H1 (cell line): ENCODE data around the gene TMEM129. TPM values are rescaled to one million over a fixed set of nuclear protein-coding genes. Genes with fewer than 3 reads are reported as not detected.

Experiments
- CTCF ChIA-PET: fragments of 300-600 bp; sonication (Branson Sonifier 250); formaldehyde crosslinking; loops from one replicate; lab custom pipeline; 2021; ENCODE audit not compliant: partially characterized antibody; lab: Charles Lee
- POLR2A ChIA-PET: fragments of 300-600 bp; sonication (Branson Sonifier 250); formaldehyde crosslinking; loops from one replicate; lab custom pipeline; 2021; ENCODE audit warnings: inconsistent platforms; ENCODE audit not compliant: partially characterized antibody; lab: Charles Lee
- DNase-seq, 2 experiments: peaks; one replicate each; pipeline versions ENCODE4 v3.0.0 to v3.0.0-alpha.2; 2010 to 2022; ENCODE audit warnings: low spot score in 2 of 2, low read depth in 1 of 2, mixed read lengths in 1 of 2
- FAIRE-seq: peaks from 2 replicates; lab custom pipeline; 2011; peaks lifted over from hg19 to GRCh38; lab: Jason Lieb, UNC
- H2AFZ ChIP-seq: 2 replicates; pipeline ENCODE4 v1.8.1; 2012; ENCODE audit warnings: low read length, inconsistent platforms
- H2AK5ac ChIP-seq: 2 replicates; pipeline ENCODE4 v1.6.1; 2013; ENCODE audit warnings: low read depth, low read length
- H2BK120ac ChIP-seq: replicated peaks from 2 replicates; pipeline ENCODE3; 2013; ENCODE audit warnings: low read depth, low read length, inconsistent platforms
- H2BK12ac ChIP-seq: 2 replicates; pipeline ENCODE4 v1.6.1; 2013; ENCODE audit warnings: low read depth, low read length
- H2BK15ac ChIP-seq: 2 replicates; pipeline ENCODE4 v1.6.1; 2013; ENCODE audit warnings: low read length
- H2BK20ac ChIP-seq: 2 replicates; pipeline ENCODE4 v1.6.1; 2013; ENCODE audit warnings: low read length
- H2BK5ac ChIP-seq: 2 replicates; pipeline ENCODE4 v1.6.1; 2013; ENCODE audit warnings: low read depth, low read length
- H3K14ac ChIP-seq: 2 replicates; pipeline ENCODE4 v1.6.1; 2013; ENCODE audit warnings: inconsistent platforms; ENCODE audit not compliant: insufficient read length
- H3K18ac ChIP-seq: 2 replicates; pipeline ENCODE4 v1.6.1; 2013; ENCODE audit warnings: low read length; ENCODE audit errors: extremely low read depth
- H3K23ac ChIP-seq: 2 replicates; pipeline ENCODE4 v1.6.1; 2013; ENCODE audit warnings: inconsistent platforms; ENCODE audit not compliant: insufficient read length
- H3K23me2 ChIP-seq: 2 replicates; pipeline ENCODE4 v1.6.1; 2013; ENCODE audit warnings: low read depth, low read length
- H3K27ac ChIP-seq: 2 replicates; pipeline ENCODE4 v1.6.1; 2011; ENCODE audit warnings: low read depth, low read length, inconsistent platforms
- H3K27me3 ChIP-seq, 4 experiments: replicated peaks in 1 of 4; 1 replicate in 1 of 4; 2 replicates in 3 of 4; pipeline versions ENCODE4 v1.6.1 to v1.8.1; 2011 to 2013; ENCODE audit warnings: low read length in 3 of 4, mild to moderate bottlenecking in 3 of 4, inconsistent platforms in 2 of 4, mixed read lengths in 2 of 4, moderate library complexity in 1 of 4; ENCODE audit not compliant: control insufficient read depth in 3 of 4, insufficient read depth in 3 of 4; ENCODE audit errors: extremely low read depth in 1 of 4
- H3K36me3 ChIP-seq, 4 experiments: 2 replicates each; pipeline versions ENCODE4 v1.6.1 to v1.8.1; 2011 to 2013; ENCODE audit warnings: mild to moderate bottlenecking in 4 of 4, low read length in 3 of 4, moderate library complexity in 2 of 4, control low read depth in 1 of 4, inconsistent platforms in 1 of 4; ENCODE audit not compliant: insufficient read depth in 4 of 4, control insufficient read depth in 2 of 4
- H3K4ac ChIP-seq: replicated peaks from 2 replicates; pipeline ENCODE3; 2013; ENCODE audit warnings: low read length, low read depth, mixed read lengths, inconsistent platforms; ENCODE audit not compliant: insufficient read length
- H3K4me1 ChIP-seq, 4 experiments: replicated peaks in 1 of 4; 1 replicate in 1 of 4; 2 replicates in 3 of 4; pipeline versions ENCODE4 v1.6.1 to v1.8.1; 2011 to 2013; ENCODE audit warnings: low read length in 3 of 4, inconsistent platforms in 2 of 4, mixed read lengths in 1 of 4; ENCODE audit not compliant: insufficient read depth in 4 of 4, control insufficient read depth in 3 of 4
- H3K4me2 ChIP-seq, 2 experiments: 2 replicates each; pipeline versions ENCODE4 v1.6.1 to v1.8.1; 2011 to 2013; ENCODE audit warnings: low read depth in 2 of 2, low read length in 2 of 2, control low read depth in 1 of 2, inconsistent platforms in 1 of 2, mild to moderate bottlenecking in 1 of 2; ENCODE audit not compliant: insufficient read depth in 1 of 2
- H3K4me3 ChIP-seq, 4 experiments: fragments of 200-600, 300-600 bp in 1 of 4; sonication (generic), shearing (Covaris generic), sonication (Bioruptor Twin) in 1 of 4; 2 replicates each; pipeline versions ENCODE4 v1.5.1 to v1.8.1; 2011 to 2016; ENCODE audit warnings: low read length in 4 of 4, low read depth in 3 of 4, control low read depth in 2 of 4, inconsistent platforms in 2 of 4, mild to moderate bottlenecking in 2 of 4, mixed read lengths in 1 of 4, moderate library complexity in 1 of 4; ENCODE audit not compliant: insufficient read depth in 2 of 4; ENCODE audit errors: extremely low read depth in 1 of 4
- H3K56ac ChIP-seq: replicated peaks from 2 replicates; pipeline ENCODE3; 2013; ENCODE audit warnings: low read depth, mild to moderate bottlenecking, mixed read lengths, low read length, inconsistent platforms; ENCODE audit not compliant: insufficient read length
- H3K79me1 ChIP-seq: 2 replicates; pipeline ENCODE4 v1.6.1; 2013; ENCODE audit warnings: low read depth, low read length, control low read depth
- H3K79me2 ChIP-seq, 2 experiments: 2 replicates each; pipeline versions ENCODE4 v1.6.1 to v1.8.1; 2012 to 2013; ENCODE audit warnings: low read length in 2 of 2, mild to moderate bottlenecking in 2 of 2, inconsistent platforms in 1 of 2; ENCODE audit not compliant: insufficient read depth in 2 of 2, control insufficient read depth in 1 of 2
- H3K9ac ChIP-seq, 4 experiments: replicated peaks in 1 of 4; 1 replicate in 1 of 4; 2 replicates in 3 of 4; pipeline versions ENCODE4 v1.6.1 to v1.8.1; 2011 to 2013; ENCODE audit warnings: low read depth in 3 of 4, low read length in 3 of 4, control low read depth in 2 of 4, mild to moderate bottlenecking in 2 of 4, moderate library complexity in 2 of 4, inconsistent platforms in 1 of 4; ENCODE audit errors: extremely low read depth in 1 of 4
- H3K9me3 ChIP-seq, 2 experiments: 2 replicates each; pipeline versions ENCODE4 v1.6.1 to v1.8.1; 2012 to 2013; ENCODE audit warnings: mild to moderate bottlenecking in 2 of 2, moderate library complexity in 2 of 2, control low read depth in 1 of 2, inconsistent platforms in 1 of 2, low read depth in 1 of 2, low read length in 1 of 2, mixed read lengths in 1 of 2; ENCODE audit not compliant: insufficient read depth in 2 of 2
- H4K20me1 ChIP-seq, 2 experiments: replicated peaks in 1 of 2; 2 replicates each; pipeline versions ENCODE3 to v1.8.1; 2011 to 2013; ENCODE audit warnings: inconsistent platforms in 2 of 2, low read length in 2 of 2, mild to moderate bottlenecking in 1 of 2; ENCODE audit not compliant: insufficient read depth in 2 of 2, control insufficient read depth in 1 of 2
- H4K5ac ChIP-seq: 2 replicates; pipeline ENCODE4 v1.6.1; 2013; ENCODE audit warnings: low read length, low read depth, mixed read lengths, inconsistent platforms; ENCODE audit not compliant: insufficient read length
- H4K8ac ChIP-seq: 2 replicates; pipeline ENCODE4 v1.8.0; 2013; ENCODE audit warnings: mild to moderate bottlenecking, moderate library complexity, low read length, inconsistent platforms; ENCODE audit not compliant: insufficient read depth; ENCODE audit errors: extremely low read depth
- H4K91ac ChIP-seq: replicated peaks from 2 replicates; pipeline ENCODE3; 2013; ENCODE audit warnings: low read length, mixed read lengths, inconsistent platforms; ENCODE audit not compliant: insufficient read length
- BACH1 ChIP-seq: IDR thresholded peaks from 2 replicates; pipeline ENCODE4 v1.6.1; 2012; ENCODE audit warnings: low read length, improper control_type of control experiment
- EGR1 ChIP-seq: IDR thresholded peaks from 2 replicates; pipeline ENCODE4 v1.6.1; 2011; ENCODE audit warnings: low read depth, low read length, borderline replicate concordance
- JUN ChIP-seq: IDR thresholded peaks from 2 replicates; pipeline ENCODE4 v1.6.1; 2011; ENCODE audit warnings: low read depth, mild to moderate bottlenecking, improper control_type of control experiment, low read length
- NRF1 ChIP-seq: IDR thresholded peaks from 2 replicates; pipeline ENCODE4 v1.6.1; 2011; ENCODE audit warnings: mild to moderate bottlenecking, low read depth, low read length, improper control_type of control experiment
- RXRA ChIP-seq: IDR thresholded peaks from 2 replicates; pipeline ENCODE4 v1.6.1; 2011; ENCODE audit warnings: low read depth, mild to moderate bottlenecking, low read length, moderate library complexity; ENCODE audit not compliant: insufficient read depth
- SAP30 ChIP-seq: fragments of 300-600 bp; sonication (generic); IDR thresholded peaks from 2 replicates; pipeline ENCODE4 v1.7.1; 2012; ENCODE audit warnings: low read length, moderate library complexity, mild to moderate bottlenecking, inconsistent platforms; ENCODE audit not compliant: insufficient read depth, insufficient replicate concordance
- SIRT6 ChIP-seq: IDR thresholded peaks from one replicate; pipeline ENCODE4 v1.7.1; 2012; ENCODE audit warnings: low read length, inconsistent platforms
- SIX5 ChIP-seq: IDR thresholded peaks from 2 replicates; pipeline ENCODE4 v1.6.1; 2011; ENCODE audit warnings: mild to moderate bottlenecking, low read depth, low read length
- SP1 ChIP-seq: IDR thresholded peaks from 2 replicates; pipeline ENCODE4 v1.6.1; 2011; ENCODE audit warnings: low read depth, low read length
- ZNF274 ChIP-seq: IDR thresholded peaks from 2 replicates; pipeline ENCODE4 v1.7.0; 2012; ENCODE audit warnings: low read length, borderline replicate concordance; ENCODE audit errors: extremely low read depth
- WGBS, 2 experiments: shearing (Covaris generic) in 1 of 2; methylation state at CpG; one replicate each; pipeline versions ENCODE4 v1.1.6 to v1.1.7; 2013 to 2015; ENCODE audit warnings: low lambda C conversion rate in 2 of 2, mixed read lengths in 2 of 2, inconsistent platforms in 1 of 2, low coverage in 1 of 2, missing lambda C conversion rate in 1 of 2; ENCODE audit not compliant: insufficient replicate concordance in 2 of 2, insufficient coverage in 1 of 2, insufficient read length in 1 of 2; ENCODE audit errors: extremely low coverage in 1 of 2, missing lambda C conversion rate in 1 of 2; 5-methylcytosine and 5-hydroxymethylcytosine counted together
- polyA plus RNA-seq, 7 experiments: library from polyadenylated mRNA; depleted of rRNA in 3 of 7; stranded (reverse) in 5 of 7; unstranded in 2 of 7; fragments of >200 nt in 5 of 7; fragments of 200-250 nt in 2 of 7; gene quantifications; 1 replicate in 5 of 7; 2 replicates in 1 of 7; 4 replicates in 1 of 7; pipeline versions ENCODE4 v1.2.1 to v1.2.3, GENCODE V29; 2011 to 2013; ENCODE audit warnings: missing spikeins in 2 of 7, mixed read lengths in 2 of 7
- total RNA-seq: library from RNA; stranded (reverse); fragmentation: NEBNext Ultra II Directional; extraction: Animal tissue kit (Norgen Biotek cat#: 25700); gene quantifications from 2 replicates; pipeline ENCODE4 v1.2.1, GENCODE V29; 2021

Gene TMEM129
- total and polyA plus RNA-seq, 2 of the 8 experiments (the other 6 are each of a cell fraction or from before 2014, with no cell fraction given): 31.5 to 58.7 TPM

GRCh38 chr4:1669850-1670249 is 51.3 kb downstream of the TMEM129 start:
- H3K79me1 ChIP-seq: no peaks in the 10 kb centered on the region; the same call in 1 of the 2 replicates

More at GRCh38 chr4:1669850-1670249, 51.3 kb downstream of the TMEM129 start:
- Histone ChIP-seq H3K14ac (no peak overlapping the region), H3K27ac (no peak overlapping the region), H2BK5ac (no peak overlapping the region), H3K18ac (no peak overlapping the region), H3K23me2 (no peaks in the 10 kb centered on the region), H4K5ac (no peak overlapping the region), H3K9ac (no peak overlapping the region), H2BK12ac (no peak overlapping the region), H3K4me3 (no peak overlapping the region), H3K4me2 (no peak overlapping the region), H4K8ac (no peak overlapping the region), H3K4me1 (peaks cover 0 to 5% (median 4%) of the 10 kb centered on the region in 4 experiments; a peak in 4 of 7 replicates), H4K20me1 (no peaks in the 10 kb centered on the region), H3K56ac (no peak overlapping the region), H2AFZ (no peak overlapping the region), H4K91ac (no peak overlapping the region), H2BK15ac (no peak overlapping the region), H2BK20ac (no peak overlapping the region), H3K4ac (no peak overlapping the region), H3K36me3 (no peaks in the 10 kb centered on the region), H2AK5ac (no peak overlapping the region), H3K79me2 (no peaks in the 10 kb centered on the region), H3K23ac (no peak overlapping the region), H3K27me3 (no peaks in the 10 kb centered on the region), H2BK120ac (no peak overlapping the region), H3K9me3 (no peaks in the 10 kb centered on the region)
- CTCF ChIA-PET: interaction anchor here (0.6 to 1.0 kb wide), 3 partner anchors 17 to 64 kb away, joined by 3 to 4 read pairs (median 3); no protein-coding TSS in a partner anchor
- 96% methylated on average over 21 of the region's 21 CpGs; no CpG with 5 or more reads in 1 of the 2 experiments for WGBS, 2 experiments
- no peak for DNase-seq
- no peak for TF ChIP-seq SP1
- TF ChIP-seq EGR1: no peak
- no peak for TF ChIP-seq SIRT6
- TF ChIP-seq JUN: no peak
- TF ChIP-seq SIX5: no peak
- TF ChIP-seq ZNF274: no peak
- no peak for TF ChIP-seq BACH1
- TF ChIP-seq SAP30: no peak
- no peak for TF ChIP-seq NRF1
- no peak for TF ChIP-seq RXRA
- POLR2A ChIA-PET: no interaction called here
- FAIRE-seq: no peak
